Thyroid gland (tissue), 4 donors: ENCODE results near the gene ACER2.

Experiments used
- CTCF ChIP-seq, 6 experiments: fragments of 200-600 bp in 3 of 6; fragments of 450-650 bp in 3 of 6; sonication (generic) in 3 of 6; IDR thresholded peaks; one replicate each; pipeline ENCODE4 v1.5.1; 2016 to 2019; ENCODE audit warnings: antibody characterized with exemption in 6 of 6, mild to moderate bottlenecking in 2 of 6, inconsistent platforms in 1 of 6, moderate library complexity in 1 of 6
- POLR2A ChIP-seq, 2 donors: fragments of 450-650 bp; IDR thresholded peaks; one replicate each; pipeline ENCODE4 v1.6.1; 2017; ENCODE audit warnings: antibody characterized with exemption in 2 of 2, mild to moderate bottlenecking in 2 of 2, moderate library complexity in 1 of 2

- no peak for TF ChIP-seq CTCF (IDR thresholded peaks at IDR 0.05)
- no peak for TF ChIP-seq POLR2A (IDR thresholded peaks at IDR 0.05)
Measured at GRCh38 chr9:19369107-19369506, 39.7 kb upstream of the ACER2 start.
